Smooth muscle cell (in vitro differentiated cells): ENCODE data around the gene ZCRB1. TPM values are rescaled to one million over a fixed set of nuclear protein-coding genes. Genes with fewer than 3 reads are reported as not detected.

Source experiments
- DNase-seq: peaks from one replicate; lab custom pipeline; 2025; ENCODE audit not compliant: unreplicated experiment; lab: John Stamatoyannopoulos, UW
- H2AFZ ChIP-seq: fragments of 200-600 bp; sonication (generic); 2 replicates; pipeline ENCODE4 v1.6.0; 2016; ENCODE audit warnings: antibody characterized with exemption, low read depth, mild to moderate bottlenecking
- H3F3A ChIP-seq: fragments of 200-600 bp; sonication (generic); 2 replicates; pipeline ENCODE4 v1.6.0; 2017; ENCODE audit warnings: antibody characterized with exemption, low read depth
- H3K27ac ChIP-seq: fragments of 200-600 bp; sonication (generic); 2 replicates; pipeline ENCODE4 v1.5.1; 2016; ENCODE audit warnings: low read depth, mild to moderate bottlenecking
- H3K27me3 ChIP-seq: fragments of 200-600 bp; sonication (generic); 2 replicates; pipeline ENCODE4 v1.6.1; 2016; ENCODE audit warnings: low read depth, mild to moderate bottlenecking
- H3K36me3 ChIP-seq: fragments of 200-600 bp; sonication (generic); 2 replicates; pipeline ENCODE4 v1.5.1; 2016; ENCODE audit warnings: low read depth
- H3K4me1 ChIP-seq: fragments of 200-600 bp; sonication (generic); 2 replicates; pipeline ENCODE4 v1.5.1; 2016; ENCODE audit warnings: low read depth
- H3K4me2 ChIP-seq: fragments of 200-600 bp; sonication (generic); 2 replicates; pipeline ENCODE4 v1.6.0; 2016; ENCODE audit warnings: mild to moderate bottlenecking
- H3K4me3 ChIP-seq: fragments of 200-600 bp; sonication (generic); 2 replicates; pipeline ENCODE4 v1.5.1; 2016; ENCODE audit warnings: mild to moderate bottlenecking
- H3K79me2 ChIP-seq: fragments of 200-600 bp; sonication (generic); 2 replicates; pipeline ENCODE4 v1.6.0; 2016; ENCODE audit warnings: low read depth, mild to moderate bottlenecking
- H3K9ac ChIP-seq: fragments of 200-600 bp; sonication (generic); 2 replicates; pipeline ENCODE4 v1.6.0; 2016; ENCODE audit warnings: low read depth
- H3K9me3 ChIP-seq: fragments of 200-600 bp; sonication (generic); replicated peaks from 2 replicates; pipeline ENCODE4 v1.5.1; 2016; ENCODE audit warnings: low read depth
- H4K20me1 ChIP-seq: fragments of 200-600 bp; sonication (generic); 2 replicates; pipeline ENCODE4 v1.6.0; 2016; ENCODE audit warnings: low read depth
- CTCF ChIP-seq: fragments of 200-600 bp; sonication (generic); IDR thresholded peaks from 2 replicates; pipeline ENCODE4 v1.5.1; 2017; ENCODE audit warnings: borderline replicate concordance, mild to moderate bottlenecking, antibody characterized with exemption; ENCODE audit not compliant: insufficient read depth, poor library complexity, severe bottlenecking
- WGBS: methylation state at CpG from one replicate; pipeline ENCODE4 v1.1.7; 2016; ENCODE audit warnings: low lambda C conversion rate; 5-methylcytosine and 5-hydroxymethylcytosine counted together
- polyA plus RNA-seq: library from polyadenylated mRNA; unstranded; fragments of >200 nt; fragmentation: Nextera tagmentation; extraction: Ambion mirVana; gene quantifications from 2 replicates; pipeline ENCODE4 v1.2.1, GENCODE V29; 2016
- total RNA-seq: library from RNA; depleted of rRNA; stranded (reverse); fragments of >200 nt; gene quantifications from 2 replicates; pipeline ENCODE4 v1.2.3, GENCODE V29; 2014

ZCRB1 gene
- total and polyA plus RNA-seq, 2 experiments from 2014 or later, result 49.9 to 148 TPM

GRCh38 chr12:42277396-42278127 is 48.3 kb downstream of the ZCRB1 start:
- Histone ChIP-seq H3F3A (no peaks in the 10 kb centered on the region), H4K20me1 (no peaks in the 10 kb centered on the region), H3K27me3 (peaks cover 25% of the 10 kb centered on the region), H3K36me3 (no peaks in the 10 kb centered on the region), H3K79me2 (no peaks in the 10 kb centered on the region), H3K4me2 (no peak overlapping the region), H3K9ac (no peak overlapping the region), H3K27ac (no peak overlapping the region), H3K4me3 (no peak overlapping the region), H2AFZ (no peak overlapping the region), H3K9me3 (no peaks in the 10 kb centered on the region), H3K4me1 (no peaks in the 10 kb centered on the region)
- 90% methylated on average over 6 of the region's 6 CpGs for WGBS
- TF ChIP-seq CTCF, result no peak
- no peak for DNase-seq

- no peaks in the 10 kb centered on the region for H3K79me2 ChIP-seq
- no peaks in the 10 kb centered on the region for H3K4me1 ChIP-seq
- H3K27me3 ChIP-seq, result peaks cover 16% of the 10 kb centered on the region
- no peak for DNase-seq
- no peaks in the 10 kb centered on the region for H3K9me3 ChIP-seq
- no peak for TF ChIP-seq CTCF
- no peak overlapping the region for H3K27ac ChIP-seq
- H3K9ac ChIP-seq, result no peak overlapping the region
- no peak overlapping the region for H2AFZ ChIP-seq
- no peaks in the 10 kb centered on the region for H3K36me3 ChIP-seq
- H3K4me2 ChIP-seq, result no peak overlapping the region
- no peaks in the 10 kb centered on the region for H3F3A ChIP-seq
- 83% methylated on average over 4 of the region's 4 CpGs for WGBS
- H3K4me3 ChIP-seq, result no peak overlapping the region
- H4K20me1 ChIP-seq, result no peaks in the 10 kb centered on the region
Measured at GRCh38 chr12:42275499-42275898, 50.4 kb downstream of the ZCRB1 start.

- Histone ChIP-seq H3K27me3 (peaks cover 13% of the 10 kb centered on the region), H3K4me3 (no peak overlapping the region), H3K36me3 (no peaks in the 10 kb centered on the region), H3K9ac (no peak overlapping the region), H3F3A (no peaks in the 10 kb centered on the region), H3K27ac (no peak overlapping the region), H4K20me1 (no peaks in the 10 kb centered on the region), H3K4me2 (no peak overlapping the region), H3K79me2 (no peaks in the 10 kb centered on the region), H2AFZ (no peak overlapping the region), H3K4me1 (no peaks in the 10 kb centered on the region), H3K9me3 (no peaks in the 10 kb centered on the region)
- no peak for TF ChIP-seq CTCF
- 97% methylated on average over 20 of the region's 21 CpGs for WGBS
- no peak for DNase-seq
Measured at GRCh38 chr12:42273706-42274105, 52.2 kb downstream of the ZCRB1 start.

GRCh38 chr12:42270596-42270995 is 55.3 kb downstream of the ZCRB1 start:
- H3F3A ChIP-seq, result no peaks in the 10 kb centered on the region
- TF ChIP-seq CTCF, result no peak
- H3K4me1 ChIP-seq, result no peaks in the 10 kb centered on the region
- H3K4me2 ChIP-seq, result no peak overlapping the region
- H3K36me3 ChIP-seq, result no peaks in the 10 kb centered on the region
- no peaks in the 10 kb centered on the region for H3K9me3 ChIP-seq
- no peak overlapping the region for H3K27ac ChIP-seq
- no peak overlapping the region for H3K9ac ChIP-seq
- WGBS, result 79% methylated on average over 4 of the region's 4 CpGs
- H4K20me1 ChIP-seq, result no peaks in the 10 kb centered on the region
- no peak overlapping the region for H2AFZ ChIP-seq
- no peak overlapping the region for H3K4me3 ChIP-seq
- H3K79me2 ChIP-seq, result no peaks in the 10 kb centered on the region
- peaks cover 2% of the 10 kb centered on the region for H3K27me3 ChIP-seq
- no peak for DNase-seq
